ENCODE measurements around the gene RELN. TPM values are rescaled to one million over a fixed set of nuclear protein-coding genes. Genes with fewer than 3 reads are reported as not detected.

Gene RELN
- total and polyA plus RNA-seq, 2 of the 13 experiments (the other 11 are each of a cell fraction or from before 2014, with no cell fraction given), result 315 to 332 TPM

DNA sequence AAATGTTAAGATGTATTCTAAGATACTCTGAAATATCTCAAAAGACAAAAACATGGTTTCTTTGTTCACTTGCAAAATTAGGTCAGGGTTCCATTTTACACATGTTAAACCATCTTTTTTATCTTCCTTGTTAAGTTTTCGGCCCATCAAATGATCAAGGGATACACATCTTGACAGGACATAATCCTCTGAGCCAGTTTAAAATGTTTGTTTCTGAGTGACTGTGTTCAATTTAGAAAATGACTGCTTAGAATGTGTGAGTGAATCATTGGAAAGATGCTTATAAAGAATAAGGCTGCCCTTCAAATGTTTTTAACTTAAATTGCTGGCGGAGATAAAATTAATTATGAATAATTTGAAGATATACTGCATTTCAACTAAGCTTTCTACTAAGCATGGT, 447.5 kb downstream of the RELN start:
- Histone ChIP-seq H3K4me3 (replicated peaks in 1 of 3; ENCODE audit: insufficient read depth in 1 of 3, low read depth in 2 of 3, low read length in 3 of 3) (no peak overlapping the region), H3K4me1 (ENCODE audit: insufficient read depth, low read length) (no peaks in the 10 kb centered on the region), H4K20me1 (ENCODE audit: insufficient read depth, low read length) (no peaks in the 10 kb centered on the region), H3K4me2 (ENCODE audit: low read depth, low read length) (no peak overlapping the region), H3K9me3 (ENCODE audit: low read length) (no peaks in the 10 kb centered on the region), H3K27ac (ENCODE audit: extremely low read length, insufficient read depth, low read length) (no peak overlapping the region), H3K79me2 (ENCODE audit: insufficient read depth, low read length) (no peaks in the 10 kb centered on the region), H3K9ac (ENCODE audit: insufficient read depth, low read depth, low read length) (no peak overlapping the region), H3K36me3 (replicated peaks in 1 of 2; ENCODE audit: control insufficient read depth in 1 of 2, insufficient read depth in 2 of 2, low read length in 2 of 2) (peaks cover 0 to 36% of the 10 kb centered on the region in 2 experiments; a peak in 3 of 5 replicates), H2AFZ (ENCODE audit: low read length) (no peak overlapping the region), H3K27me3 (ENCODE audit: control insufficient read depth in 1 of 2, insufficient read depth in 2 of 2, low read length in 2 of 2) (no peaks in the 10 kb centered on the region)
- intact Hi-C loops (cut with micrococcal nuclease; ENCODE audit: unreplicated experiment), result no loop called here
- no peak for FAIRE-seq
- DNase-seq (ENCODE audit: low spot score), result no peak
- in situ Hi-C loops (cut with HindIII; ENCODE audit: extremely low pct_ligation_motif_present, low pct_unique_long_range_greater_than_20kb), result no loop called here
- ChIA-PET CTCF (ENCODE audit: low intra/inter-chr PET ratio, low total read pairs) (no interaction called here), POLR2A (no interaction called here)
- TF ChIP-seq HES4 (CRISPR knock-in tag; IDR thresholded peaks at IDR 0.05; ENCODE audit: borderline replicate concordance) (no peak), ZBTB8A (CRISPR knock-in tag; IDR thresholded peaks at IDR 0.05; ENCODE audit: borderline replicate concordance, low read depth) (no peak), DR1 (CRISPR knock-in tag; IDR thresholded peaks at IDR 0.05) (no peak), ZFP36 (IDR thresholded peaks at IDR 0.05; ENCODE audit: borderline replicate concordance, low read depth, low read length, partially characterized antibody) (no peak), ZNF670 (CRISPR knock-in tag; IDR thresholded peaks at IDR 0.05; ENCODE audit: borderline replicate concordance) (no peak), ZNF335 (CRISPR knock-in tag; IDR thresholded peaks at IDR 0.05) (no peak)
- TF ChIP-seq, protein P1, sequence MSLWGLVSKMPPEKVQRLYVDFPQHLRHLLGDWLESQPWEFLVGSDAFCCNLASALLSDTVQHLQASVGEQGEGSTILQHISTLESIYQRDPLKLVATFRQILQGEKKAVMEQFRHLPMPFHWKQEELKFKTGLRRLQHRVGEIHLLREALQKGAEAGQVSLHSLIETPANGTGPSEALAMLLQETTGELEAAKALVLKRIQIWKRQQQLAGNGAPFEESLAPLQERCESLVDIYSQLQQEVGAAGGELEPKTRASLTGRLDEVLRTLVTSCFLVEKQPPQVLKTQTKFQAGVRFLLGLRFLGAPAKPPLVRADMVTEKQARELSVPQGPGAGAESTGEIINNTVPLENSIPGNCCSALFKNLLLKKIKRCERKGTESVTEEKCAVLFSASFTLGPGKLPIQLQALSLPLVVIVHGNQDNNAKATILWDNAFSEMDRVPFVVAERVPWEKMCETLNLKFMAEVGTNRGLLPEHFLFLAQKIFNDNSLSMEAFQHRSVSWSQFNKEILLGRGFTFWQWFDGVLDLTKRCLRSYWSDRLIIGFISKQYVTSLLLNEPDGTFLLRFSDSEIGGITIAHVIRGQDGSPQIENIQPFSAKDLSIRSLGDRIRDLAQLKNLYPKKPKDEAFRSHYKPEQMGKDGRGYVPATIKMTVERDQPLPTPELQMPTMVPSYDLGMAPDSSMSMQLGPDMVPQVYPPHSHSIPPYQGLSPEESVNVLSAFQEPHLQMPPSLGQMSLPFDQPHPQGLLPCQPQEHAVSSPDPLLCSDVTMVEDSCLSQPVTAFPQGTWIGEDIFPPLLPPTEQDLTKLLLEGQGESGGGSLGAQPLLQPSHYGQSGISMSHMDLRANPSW (CRISPR knock-in tag; IDR thresholded peaks at IDR 0.05; ENCODE audit: borderline replicate concordance), result no peak
- WGBS (ENCODE audit: low lambda C conversion rate), result 87% methylated on average over 2 of the region's 2 CpGs
- BruUV-seq (replicated peaks), result TSS peak; percentile 5
- no peak for ATAC-seq
